AG10803 (cell line): ENCODE results near the gene TLNRD1.

Experiments
- DNase-seq: peaks from one replicate; pipeline ENCODE4 v3.0.0; 2010; ENCODE audit warnings: low read depth
- H3K4me3 ChIP-seq: 2 replicates; pipeline ENCODE4 v1.5.1; 2011; ENCODE audit warnings: mild to moderate bottlenecking, low read length, control low read depth
- TF ChIP-seq, protein P1 (sequence below): conservative IDR thresholded peaks from 2 replicates; pipeline ENCODE4 v1.5.1; 2011; ENCODE audit warnings: mild to moderate bottlenecking, low read length, control low read depth, inconsistent platforms

TLNRD1 gene

DNA sequence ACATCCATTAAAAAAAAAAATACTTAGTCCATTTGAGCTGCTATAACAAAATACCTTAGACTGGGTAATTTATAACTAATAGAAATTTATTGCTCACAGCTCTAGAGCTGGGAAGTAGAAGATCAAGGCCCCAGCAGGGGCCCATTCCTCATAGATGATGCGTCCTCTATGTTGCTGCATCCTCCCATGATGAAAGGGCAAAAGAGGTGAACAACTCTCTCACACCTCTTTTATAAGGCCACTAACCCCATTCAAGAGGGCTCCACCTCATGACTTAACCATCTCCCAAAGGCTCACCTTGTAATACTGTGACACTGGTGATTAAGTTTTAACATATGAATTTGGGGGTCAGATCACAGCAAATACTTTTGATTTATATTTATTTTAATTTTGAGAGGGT is 3.0 kb upstream of the TLNRD1 start:
- DNase-seq: no peak
- H3K4me3 ChIP-seq: no peak overlapping the region
- TF ChIP-seq, protein P1, sequence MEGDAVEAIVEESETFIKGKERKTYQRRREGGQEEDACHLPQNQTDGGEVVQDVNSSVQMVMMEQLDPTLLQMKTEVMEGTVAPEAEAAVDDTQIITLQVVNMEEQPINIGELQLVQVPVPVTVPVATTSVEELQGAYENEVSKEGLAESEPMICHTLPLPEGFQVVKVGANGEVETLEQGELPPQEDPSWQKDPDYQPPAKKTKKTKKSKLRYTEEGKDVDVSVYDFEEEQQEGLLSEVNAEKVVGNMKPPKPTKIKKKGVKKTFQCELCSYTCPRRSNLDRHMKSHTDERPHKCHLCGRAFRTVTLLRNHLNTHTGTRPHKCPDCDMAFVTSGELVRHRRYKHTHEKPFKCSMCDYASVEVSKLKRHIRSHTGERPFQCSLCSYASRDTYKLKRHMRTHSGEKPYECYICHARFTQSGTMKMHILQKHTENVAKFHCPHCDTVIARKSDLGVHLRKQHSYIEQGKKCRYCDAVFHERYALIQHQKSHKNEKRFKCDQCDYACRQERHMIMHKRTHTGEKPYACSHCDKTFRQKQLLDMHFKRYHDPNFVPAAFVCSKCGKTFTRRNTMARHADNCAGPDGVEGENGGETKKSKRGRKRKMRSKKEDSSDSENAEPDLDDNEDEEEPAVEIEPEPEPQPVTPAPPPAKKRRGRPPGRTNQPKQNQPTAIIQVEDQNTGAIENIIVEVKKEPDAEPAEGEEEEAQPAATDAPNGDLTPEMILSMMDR: no peak

DNA sequence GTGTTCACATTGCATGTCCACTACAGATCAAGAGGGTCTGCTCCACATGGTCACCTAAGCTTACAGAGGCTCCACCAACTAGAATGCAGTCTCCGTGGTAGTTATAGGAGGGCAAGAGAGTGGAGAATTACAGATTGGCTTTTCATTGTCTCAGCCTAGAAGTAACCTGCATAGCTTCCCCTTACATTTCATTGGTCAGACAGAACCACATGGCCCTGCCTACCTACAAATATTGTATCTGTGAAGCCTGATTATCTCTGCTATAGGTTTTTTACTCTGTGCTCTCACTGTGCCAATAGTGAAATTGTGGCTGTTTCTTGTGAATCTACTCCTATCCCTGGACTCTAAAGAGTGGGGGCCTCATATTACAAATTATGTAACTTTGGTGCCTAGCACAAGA is 2.5 kb upstream of the TLNRD1 start:
- DNase-seq: no peak
- no peak overlapping the region for H3K4me3 ChIP-seq
- TF ChIP-seq, protein P1: no peak

DNA sequence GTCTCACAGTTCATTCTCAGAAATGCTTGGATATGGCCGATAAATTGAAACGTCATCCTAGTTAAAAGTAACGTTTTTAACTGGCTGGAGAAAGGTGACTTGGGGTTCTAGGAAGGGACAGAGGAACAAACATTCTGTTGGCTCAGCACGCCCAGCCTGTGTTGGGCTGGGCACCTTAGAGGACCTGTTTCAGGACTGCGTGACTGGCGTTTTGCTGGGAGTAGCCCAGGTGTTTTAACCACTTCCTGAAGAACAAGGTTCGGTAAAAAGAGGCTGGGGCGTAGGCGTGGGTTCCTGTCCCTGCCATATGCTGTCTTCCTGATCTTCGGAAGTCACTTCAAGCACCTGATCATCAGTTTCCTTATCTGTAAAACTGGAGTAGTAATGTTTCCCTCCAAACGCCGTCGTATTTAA is 1.1 kb upstream of the TLNRD1 start:
- TF ChIP-seq, protein P1: no peak
- DNase-seq: no peak
- H3K4me3 ChIP-seq: peak overlapping the region; percentile 86

DNA sequence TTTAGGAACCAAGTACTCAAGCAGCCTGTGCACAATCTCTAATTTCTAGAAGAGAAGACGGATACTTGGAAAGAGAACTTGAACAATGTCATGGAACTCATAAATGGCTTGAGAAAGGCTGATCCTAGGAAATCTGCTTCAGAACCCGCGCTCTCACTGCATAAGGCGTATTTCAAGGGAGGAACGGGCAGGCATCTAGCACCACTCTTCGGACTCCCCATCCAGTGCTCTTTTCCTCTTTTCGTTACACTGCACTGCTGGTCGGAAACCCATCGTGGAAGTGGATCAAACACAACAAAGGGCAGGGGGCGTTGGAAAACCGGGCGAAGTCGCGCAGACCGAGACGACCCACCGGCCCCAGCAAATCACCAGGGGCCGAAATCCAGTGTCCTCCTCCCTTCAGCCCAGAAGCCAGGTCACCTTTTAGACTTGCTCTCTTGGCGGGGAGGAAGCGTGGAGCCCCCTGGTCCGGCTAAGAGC is 539 bp upstream of the TLNRD1 start:
- peak overlapping the region; percentile 86 for H3K4me3 ChIP-seq
- TF ChIP-seq, protein P1: no peak
- DNase-seq: no peak

DNA sequence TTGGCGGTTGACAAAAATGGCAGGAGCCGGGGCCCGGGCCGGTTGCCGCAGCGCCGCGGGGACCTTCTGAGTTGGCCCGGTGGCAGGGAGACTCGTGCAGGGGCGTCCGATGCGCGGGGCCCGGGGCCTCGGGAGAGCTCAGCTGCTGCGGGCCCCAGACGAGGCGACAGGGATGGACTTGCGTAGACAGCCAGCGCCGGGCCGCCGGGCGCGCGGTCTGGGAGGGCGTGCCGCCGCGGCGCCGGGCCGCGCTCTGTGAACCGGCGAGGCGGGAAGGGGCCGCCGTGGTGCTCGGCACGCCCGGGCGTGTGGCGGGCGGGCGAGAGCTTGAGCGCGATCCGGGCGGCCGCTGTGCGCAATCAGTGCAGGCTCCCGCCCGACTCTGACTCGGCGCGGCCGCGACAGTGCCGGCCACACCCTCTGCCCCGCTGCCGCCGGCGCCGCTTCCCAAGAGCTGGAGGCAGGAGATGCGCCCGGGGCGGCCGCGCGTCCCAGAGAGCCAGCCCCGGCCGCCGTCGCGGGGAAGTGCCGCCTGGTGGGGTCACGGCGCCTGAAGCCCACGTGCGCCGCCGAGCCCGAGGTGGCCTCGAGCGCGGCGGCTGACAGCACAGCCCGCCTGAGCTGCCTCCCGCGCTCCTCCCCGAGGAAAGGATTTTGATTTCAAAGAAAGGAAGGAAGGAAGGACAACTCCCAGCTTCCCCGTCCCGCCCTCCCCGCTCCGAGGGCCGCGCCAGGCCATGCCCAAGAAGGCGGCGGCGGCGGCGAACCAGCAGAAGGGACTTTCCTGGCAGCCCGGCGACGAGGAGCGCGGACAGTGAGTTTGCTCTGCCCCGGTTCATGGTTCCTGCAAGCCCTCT is 657 bp downstream of the TLNRD1 start:
- DNase-seq: peak; percentile 53
- TF ChIP-seq, protein P1: no peak
- peak overlapping the region; percentile 86 for H3K4me3 ChIP-seq

DNA sequence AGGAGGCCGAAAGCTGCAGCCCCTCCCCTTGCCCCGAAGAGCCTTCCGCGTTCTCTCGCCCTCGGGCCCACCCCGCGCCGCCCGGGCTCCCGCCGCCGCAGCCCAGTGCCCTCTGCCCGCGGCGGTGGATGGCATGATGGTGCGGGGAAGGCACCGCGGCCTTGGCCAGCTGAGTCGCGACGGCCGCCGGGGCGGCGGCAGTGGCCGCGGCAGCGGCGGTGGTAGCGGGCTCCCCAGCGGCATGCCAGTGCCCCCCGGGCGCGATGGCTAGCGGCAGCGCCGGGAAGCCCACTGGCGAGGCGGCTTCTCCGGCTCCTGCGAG is 1.2 kb downstream of the TLNRD1 start:
- no peak for DNase-seq
- H3K4me3 ChIP-seq: peak overlapping the region; percentile 86
- TF ChIP-seq, protein P1: no peak
